NK-92 (cell line): ENCODE data around the gene DSCAM.

Experiments used
- DNase-seq: peaks from one replicate; lab custom pipeline; 2025; ENCODE audit not compliant: unreplicated experiment; lab: John Stamatoyannopoulos, UW

The DSCAM gene

GRCh38 chr21:40671716-40672115, 175.2 kb downstream of the DSCAM start:
- DNase-seq, result no peak

DNA sequence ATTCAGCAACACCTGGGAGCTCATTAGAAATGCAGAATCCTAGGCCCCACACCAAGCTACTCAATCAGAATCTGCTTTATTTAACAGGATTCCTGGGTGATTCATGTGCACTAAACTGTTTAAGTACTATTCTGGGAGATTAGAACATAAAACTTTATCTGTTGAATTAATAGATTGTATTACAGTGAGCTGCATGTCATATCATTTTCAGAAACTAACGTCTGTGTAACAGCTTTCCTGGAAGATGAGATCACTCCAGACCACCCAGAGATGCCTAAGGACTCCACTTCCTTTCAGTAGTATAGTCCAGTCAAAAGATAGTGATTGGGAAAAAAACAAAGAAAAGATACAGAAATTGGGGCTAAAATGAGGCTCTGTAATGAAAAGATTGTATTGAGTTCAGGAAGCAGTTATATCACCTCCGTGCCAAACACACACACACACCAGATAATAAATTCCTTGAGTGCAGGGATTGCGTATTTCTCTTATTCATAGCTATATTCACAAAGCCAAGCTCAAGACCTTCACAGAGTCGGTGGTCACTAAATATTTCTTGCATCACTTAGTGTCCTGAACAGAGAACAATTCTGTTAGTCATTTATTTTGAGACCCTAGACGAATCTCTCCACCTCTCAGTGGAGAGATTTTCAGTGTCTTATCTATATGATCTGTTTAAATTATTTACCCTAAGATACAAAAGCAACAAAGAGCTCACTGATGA, 178.2 kb downstream of the DSCAM start:
- no peak for DNase-seq

DNA sequence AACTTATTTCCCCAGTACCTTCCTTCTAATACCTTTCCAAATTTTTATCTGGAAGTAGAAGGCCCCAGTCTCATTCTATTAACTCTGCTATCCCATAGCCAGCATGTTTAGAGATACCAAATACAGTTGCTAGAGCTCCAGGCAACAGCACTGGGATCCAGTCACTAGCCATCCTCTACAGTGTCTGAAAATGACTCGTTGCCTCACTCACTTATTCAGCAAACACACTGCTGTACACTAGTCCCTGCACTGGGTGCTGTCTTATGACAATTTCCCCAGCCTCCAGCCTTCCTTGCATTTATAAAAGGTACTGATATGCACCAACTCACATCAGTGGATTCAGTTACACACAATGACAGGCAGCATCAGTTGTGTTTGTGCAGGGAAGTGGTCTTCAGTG, 179.0 kb downstream of the DSCAM start:
- no peak for DNase-seq

GRCh38 chr21:40662889-40663288, 184.1 kb downstream of the DSCAM start:
- DNase-seq, result no peak

DNA sequence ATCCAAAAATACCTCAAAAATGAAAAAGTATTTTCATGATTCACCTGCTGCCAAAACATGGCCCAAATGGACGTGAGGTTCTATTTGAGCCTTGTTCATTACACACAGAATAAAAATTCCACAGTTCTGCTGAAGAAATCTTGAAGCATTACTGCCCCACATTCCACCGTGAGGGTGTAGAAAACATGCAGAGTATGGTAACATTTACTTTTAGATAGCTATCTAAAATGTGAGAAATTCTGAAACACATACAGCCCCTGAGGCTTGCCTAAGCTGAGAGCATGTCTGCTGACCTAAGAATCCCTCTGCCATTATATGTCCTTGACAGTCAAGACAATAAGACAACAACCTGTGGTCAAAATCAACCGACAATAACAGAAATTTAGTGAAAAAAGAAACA, 186.5 kb downstream of the DSCAM start:
- DNase-seq, result no peak

DNA sequence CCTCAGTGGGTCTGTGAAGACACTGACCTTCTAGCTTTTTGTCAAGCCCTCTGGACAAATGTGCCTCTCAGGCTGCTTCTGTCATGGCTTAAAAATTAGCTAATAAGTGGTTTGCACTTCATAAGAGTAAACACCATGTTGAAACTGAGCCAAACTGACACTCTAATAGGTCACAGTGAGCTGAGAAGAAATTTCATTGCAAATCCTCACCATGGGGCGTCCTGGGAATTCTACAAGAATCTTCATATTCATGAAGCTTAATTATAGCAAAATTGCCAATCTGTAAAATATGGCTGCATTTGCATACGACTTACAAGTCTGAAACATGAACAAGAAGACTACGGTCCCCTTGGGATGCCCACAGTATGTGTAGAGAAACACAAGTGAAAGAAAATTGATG, 188.6 kb downstream of the DSCAM start:
- DNase-seq, result no peak

- DNase-seq, result no peak
Observed at GRCh38 chr21:40652436-40652835, 194.5 kb downstream of the DSCAM start.

- no peak for DNase-seq
Observed at GRCh38 chr21:40647706-40648105, 199.3 kb downstream of the DSCAM start.

DNA sequence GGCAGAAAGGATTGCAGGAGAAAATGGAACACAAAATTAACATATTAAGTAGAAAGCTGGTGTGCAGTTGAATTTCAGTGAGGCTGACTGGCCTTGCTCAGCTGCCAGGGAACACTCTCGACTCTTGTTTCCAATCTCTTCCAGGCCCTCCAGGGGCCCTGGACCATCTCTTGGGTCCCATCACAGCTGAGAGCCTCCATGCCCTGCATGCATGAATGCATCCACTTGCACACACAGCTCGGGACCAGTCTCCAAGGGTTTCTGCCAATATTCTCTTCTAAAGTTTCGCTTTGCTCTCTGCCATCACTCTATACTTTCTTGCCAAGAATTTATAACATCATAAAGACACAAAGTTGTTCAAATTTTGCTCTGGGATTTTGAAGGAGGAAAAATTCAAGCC, 200.3 kb downstream of the DSCAM start:
- DNase-seq, result no peak

DNA sequence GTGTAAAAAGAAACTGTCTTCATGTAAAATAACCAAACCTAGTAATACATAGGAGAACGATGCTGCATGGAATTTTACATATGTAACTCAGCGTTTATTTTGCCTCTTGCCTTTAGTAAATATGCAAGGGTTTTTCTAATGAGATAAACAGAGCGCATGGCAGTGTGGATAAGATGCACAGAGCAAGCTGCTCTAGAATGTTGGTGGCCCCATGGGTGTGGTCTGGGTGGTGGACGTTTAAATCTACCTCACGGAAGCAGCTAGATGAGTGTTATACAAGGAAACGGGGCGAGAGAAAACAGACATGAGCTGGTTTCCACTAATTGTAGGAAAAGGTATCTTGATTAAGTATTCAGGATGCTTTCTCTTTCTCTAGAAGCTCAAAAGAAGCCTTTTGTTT, 205.9 kb downstream of the DSCAM start:
- DNase-seq, result no peak

- no peak for DNase-seq
Observed at GRCh38 chr21:40640266-40640789, 206.6 kb downstream of the DSCAM start.

DNA sequence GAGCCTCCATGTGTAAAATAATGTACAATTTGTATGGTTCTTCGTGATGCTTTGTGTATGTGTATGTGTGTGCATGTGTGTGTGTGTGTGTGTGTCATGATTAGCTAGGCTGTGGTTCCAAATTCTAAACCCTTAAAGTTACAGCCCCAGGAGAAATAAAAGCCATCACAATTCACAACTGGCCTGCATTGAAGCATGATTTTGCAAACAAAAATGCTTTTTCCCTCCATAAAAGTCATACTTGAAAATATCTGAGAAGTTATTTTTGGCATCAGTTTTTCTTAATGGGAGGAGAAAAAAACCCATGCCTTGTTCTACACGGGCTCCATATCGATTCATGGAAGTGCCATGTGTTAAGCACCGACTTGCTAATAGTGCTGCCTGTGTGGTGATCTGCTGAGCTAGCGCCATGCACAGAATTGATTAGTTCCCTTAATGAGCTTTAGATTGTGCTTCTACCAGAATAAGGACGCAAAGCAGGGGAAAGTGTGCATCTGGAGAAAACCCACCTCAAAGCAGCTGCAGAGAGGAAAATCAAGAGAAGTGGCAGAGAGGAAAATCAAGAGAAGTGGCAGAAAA, 207.3 kb downstream of the DSCAM start:
- DNase-seq, result no peak

DNA sequence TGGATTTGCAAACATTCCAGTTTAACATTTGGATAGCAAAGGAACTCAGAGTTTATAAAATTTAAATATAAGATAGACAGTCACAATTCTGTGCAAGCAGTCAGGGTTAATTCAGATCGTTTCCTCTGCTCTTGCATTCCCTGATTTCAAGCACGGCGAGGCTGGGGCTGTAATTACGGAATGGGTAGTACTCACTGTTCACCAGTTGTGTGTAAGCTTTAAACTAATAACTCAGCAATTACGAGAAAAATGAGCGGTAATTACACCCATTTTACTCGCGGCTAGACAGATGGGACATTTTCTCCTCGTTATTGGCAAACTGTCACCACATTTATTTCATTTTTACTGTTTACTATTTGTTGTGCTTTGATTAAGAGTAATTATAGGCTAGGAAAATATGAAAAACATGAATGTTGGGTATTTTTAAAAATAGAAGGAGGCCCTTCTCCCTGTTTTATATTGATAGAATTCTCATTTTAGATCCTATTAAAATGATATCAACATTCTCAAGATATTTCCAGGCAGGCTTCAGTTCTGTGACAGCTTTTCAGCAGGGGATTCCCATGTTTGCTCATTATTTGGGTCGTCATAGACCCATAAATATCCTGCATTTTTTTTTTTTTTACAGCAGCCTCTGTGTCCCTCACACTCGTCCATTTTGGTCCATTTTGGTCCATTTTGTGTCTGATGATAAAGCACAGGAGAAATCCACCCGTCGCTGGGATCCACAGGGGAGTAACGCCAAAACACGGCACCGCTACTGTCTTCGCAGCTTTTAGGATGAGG, 208.3 kb downstream of the DSCAM start:
- DNase-seq, result no peak

- no peak for DNase-seq
Observed at GRCh38 chr21:40636026-40636425, 210.9 kb downstream of the DSCAM start.

GRCh38 chr21:40635391-40635790, 211.6 kb downstream of the DSCAM start:
- DNase-seq, result no peak

- DNase-seq, result no peak
Observed at GRCh38 chr21:40634141-40634540, 212.8 kb downstream of the DSCAM start.

GRCh38 chr21:40633048-40633447, 213.9 kb downstream of the DSCAM start:
- DNase-seq, result no peak

GRCh38 chr21:40631211-40631610, 215.7 kb downstream of the DSCAM start:
- DNase-seq, result no peak

- DNase-seq, result no peak
Observed at GRCh38 chr21:40625991-40626390, 221.0 kb downstream of the DSCAM start.

- DNase-seq, result no peak
Observed at GRCh38 chr21:40623528-40623927, 223.4 kb downstream of the DSCAM start.

DNA sequence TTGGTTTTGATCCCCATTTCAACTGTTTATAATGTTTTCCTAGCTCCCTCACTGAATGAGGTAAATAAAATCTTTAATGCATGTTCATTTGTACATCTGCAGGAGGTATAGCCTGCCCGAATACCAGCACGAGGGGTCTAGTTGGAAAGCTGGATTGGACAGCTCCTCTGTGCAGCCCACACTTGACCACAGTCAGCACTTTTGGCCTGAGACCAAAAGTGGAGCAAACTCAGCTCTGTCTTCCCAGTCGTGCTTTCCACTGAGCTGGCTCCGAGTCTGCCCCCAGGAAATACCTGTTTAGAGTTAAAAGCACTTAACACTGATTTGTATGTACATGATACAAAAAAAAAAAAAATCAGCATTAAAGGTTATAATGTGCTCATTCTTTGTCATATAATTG, 224.4 kb downstream of the DSCAM start:
- no peak for DNase-seq
